ENCODE data around the gene RXFP4.

Gene RXFP4

GRCh38 chr1:155934936-155935590 is 6.4 kb upstream of the RXFP4 start:
- no peak for TF ChIP-seq CTCF (IDR thresholded peaks at IDR 0.05; ENCODE audit: control insufficient read depth, insufficient read depth, low read depth, low read length, missing control alignments)
- DNase-seq (ENCODE audit: low read depth): no peak
- H3K4me3 ChIP-seq (ENCODE audit: control insufficient read depth, low read depth, low read length): peak overlapping the region; percentile 89

GRCh38 chr1:155938220-155938627 is 3.2 kb upstream of the RXFP4 start:
- DNase-seq (ENCODE audit: low read depth): no peak
- peak; percentile 74 for TF ChIP-seq CTCF (IDR thresholded peaks at IDR 0.05; ENCODE audit: control insufficient read depth, insufficient read depth, low read depth, low read length, missing control alignments)
- no peak overlapping the region for H3K4me3 ChIP-seq (ENCODE audit: control insufficient read depth, low read depth, low read length)

GRCh38 chr1:155940482-155940992 is 901 bp upstream of the RXFP4 start:
- no peak for DNase-seq (ENCODE audit: low read depth)
- no peak overlapping the region for H3K4me3 ChIP-seq (ENCODE audit: control insufficient read depth, low read depth, low read length)
- TF ChIP-seq CTCF (IDR thresholded peaks at IDR 0.05; ENCODE audit: control insufficient read depth, insufficient read depth, low read depth, low read length, missing control alignments): no peak

- no peak for DNase-seq (ENCODE audit: low read depth)
These were observed 550 bp downstream of the RXFP4 start for GRCh38 chr1:155941845-155942531.

GRCh38 chr1:155942578-155943141 is 1.2 kb downstream of the RXFP4 start:
- TF ChIP-seq CTCF (IDR thresholded peaks at IDR 0.05; ENCODE audit: control insufficient read depth, insufficient read depth, low read depth, low read length, missing control alignments): no peak
- H3K4me3 ChIP-seq (ENCODE audit: control insufficient read depth, low read depth, low read length): no peak overlapping the region
- DNase-seq (ENCODE audit: low read depth): no peak

More at GRCh38 chr1:155941845-155942531, 550 bp downstream of the RXFP4 start:
- no peak for TF ChIP-seq CTCF (IDR thresholded peaks at IDR 0.05; ENCODE audit: control insufficient read depth, insufficient read depth, low read depth, low read length, missing control alignments)
- H3K4me3 ChIP-seq (ENCODE audit: control insufficient read depth, low read depth, low read length): no peak overlapping the region

GRCh38 chr1:155944444-155944799 is 3.0 kb downstream of the RXFP4 start:
- DNase-seq (ENCODE audit: low read depth): no peak
- TF ChIP-seq CTCF (IDR thresholded peaks at IDR 0.05; ENCODE audit: control insufficient read depth, insufficient read depth, low read depth, low read length, missing control alignments): no peak
- no peak overlapping the region for H3K4me3 ChIP-seq (ENCODE audit: control insufficient read depth, low read depth, low read length)

All from AG09309 (cell line).